HG03432 (cell line): ENCODE measurements around the gene FYN.
"Not testable (repeated sequence)": the region's sequence is repeated elsewhere in the genome, so short reads cannot be mapped to it uniquely, and the experiment has no call there.

Experiments used
- ATAC-seq: cut with Tn5 transposase; IDR thresholded peaks from one replicate; pipeline ENCODE4 v1.9.1; 2021; ENCODE audit warnings: mild to moderate bottlenecking, moderate library complexity; ENCODE audit not compliant: unreplicated experiment

The FYN gene

DNA sequence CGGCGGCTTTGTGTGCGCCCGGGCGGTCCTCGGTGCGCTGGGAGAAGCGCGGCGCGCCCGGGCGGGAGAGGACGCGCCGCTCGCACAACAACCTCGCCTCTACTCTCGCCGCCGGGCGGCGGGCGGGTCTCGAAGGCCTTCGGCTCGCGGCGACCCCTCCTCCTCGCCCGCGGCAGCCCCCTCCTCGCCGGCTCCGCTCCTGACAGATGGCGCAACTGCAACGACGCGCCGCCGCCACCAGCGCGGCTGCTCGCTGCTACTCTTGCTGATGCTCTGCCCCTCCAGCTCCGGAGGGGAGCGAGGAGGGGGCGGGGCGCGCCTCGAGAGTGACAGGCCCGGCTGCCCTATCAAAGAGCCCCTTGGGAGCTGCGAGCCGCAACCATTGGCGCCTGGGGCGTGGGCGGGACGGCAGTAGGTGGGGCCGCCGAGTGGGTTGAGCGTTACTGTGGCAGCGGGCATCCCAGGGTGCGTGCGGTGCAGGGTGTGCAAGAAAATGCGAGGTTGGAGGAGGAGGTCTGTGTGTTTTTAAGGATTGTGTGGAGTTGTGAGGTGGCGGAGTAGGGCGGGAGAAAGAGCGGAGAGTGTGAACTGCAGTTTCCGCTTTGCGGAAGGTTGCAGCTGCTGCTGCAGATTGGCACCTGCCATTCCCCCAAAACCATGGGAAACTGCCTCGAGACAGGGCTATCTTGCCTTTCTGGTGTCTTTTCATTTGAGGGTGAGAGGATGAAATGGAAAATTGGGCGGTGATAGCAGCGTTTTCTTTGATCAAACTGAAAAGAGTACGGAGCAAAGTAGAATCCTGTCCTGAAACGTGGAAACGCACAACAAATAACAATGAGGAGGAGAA, at the start of gene FYN:
FYN (minus strand) TSS at position 275 of the 847 bp plus-strand sequence. CDS start 153,401 bp downstream, outside the sequence.
- ATAC-seq = peak; percentile 99

DNA sequence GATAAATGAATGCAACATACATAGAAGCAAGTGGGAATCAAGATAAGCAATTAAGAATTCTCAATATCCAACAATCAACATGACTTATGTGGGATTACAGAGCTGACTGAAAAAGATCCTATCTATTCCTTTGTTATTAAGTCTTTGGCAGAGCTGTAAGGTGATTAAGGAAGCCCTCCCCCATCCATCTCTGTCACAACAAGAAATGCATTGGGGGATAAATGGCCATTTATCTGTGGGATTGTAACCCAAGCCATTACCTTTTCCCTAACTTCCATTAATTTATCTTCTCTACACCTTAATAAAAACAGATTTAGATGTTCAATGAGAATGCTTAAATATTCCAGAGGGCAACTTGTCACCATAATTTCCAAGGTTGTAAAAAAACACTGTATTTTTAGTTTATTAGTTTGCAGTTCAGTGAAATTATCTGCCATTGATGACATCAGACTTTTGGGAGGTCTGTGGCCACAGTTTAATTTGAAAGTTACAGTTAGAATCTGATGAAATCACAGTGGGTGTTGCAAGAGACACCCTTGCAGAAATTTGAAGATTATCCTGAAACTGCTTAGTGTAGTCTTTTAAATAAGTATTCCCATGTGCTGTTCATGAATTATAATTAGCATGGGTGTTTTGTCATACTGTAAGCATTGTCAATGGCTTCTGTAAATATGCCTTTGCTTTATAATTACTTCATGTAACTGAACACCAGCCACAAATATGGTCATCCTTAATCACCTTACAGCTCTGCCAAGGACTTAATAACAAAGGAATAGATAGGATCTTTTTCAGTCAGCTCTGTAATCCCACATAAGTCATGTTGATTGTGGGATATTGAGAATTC, 49.4 kb upstream of the FYN start:
- no peak for ATAC-seq

DNA sequence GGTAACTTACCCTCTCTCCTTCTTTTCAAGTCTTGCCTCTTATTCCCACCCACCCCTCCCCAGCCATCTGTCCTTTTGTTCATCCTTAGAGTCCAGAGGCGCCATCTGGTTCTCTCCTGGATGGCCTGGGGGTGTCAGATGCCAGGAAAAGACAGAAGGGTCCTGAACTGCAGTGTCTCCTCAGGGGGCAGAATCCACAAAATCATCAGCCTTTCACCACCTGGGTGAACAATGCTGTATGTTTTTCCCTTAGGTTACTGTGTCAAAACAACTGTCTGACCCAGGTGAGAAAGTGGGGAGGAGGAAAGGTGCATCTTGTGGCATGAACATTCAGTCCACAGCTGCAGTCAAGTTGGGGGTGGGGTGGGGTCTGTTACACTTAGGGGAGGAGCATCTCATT, 47.9 kb upstream of the FYN start:
- ATAC-seq = no peak

DNA sequence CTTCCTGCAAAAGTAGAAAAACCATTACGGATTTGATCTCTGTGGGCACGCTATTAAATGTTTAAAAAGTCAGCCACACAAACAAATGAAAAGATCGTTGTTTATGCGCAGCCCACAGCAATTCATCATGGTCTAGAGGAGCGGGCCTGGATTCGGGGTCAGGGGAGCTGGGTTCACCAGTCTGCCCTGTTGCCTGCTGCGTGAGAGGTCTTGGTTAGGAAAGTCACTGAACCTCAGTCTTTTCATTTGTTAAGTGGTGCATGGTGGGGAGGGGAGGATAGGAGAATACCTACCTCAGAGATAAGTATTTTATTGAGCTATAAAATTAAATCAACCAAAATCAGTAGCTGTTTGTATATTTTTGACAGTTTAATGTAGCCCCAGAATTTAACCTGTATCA, 47.3 kb upstream of the FYN start:
- no peak for ATAC-seq

GRCh38 chr6:111918825-111919224, 45.6 kb upstream of the FYN start:
- no peak for ATAC-seq

- ATAC-seq = no peak
Measured at GRCh38 chr6:111916747-111917146, 43.5 kb upstream of the FYN start.

GRCh38 chr6:111914617-111915016, 41.4 kb upstream of the FYN start:
- ATAC-seq = no peak

DNA sequence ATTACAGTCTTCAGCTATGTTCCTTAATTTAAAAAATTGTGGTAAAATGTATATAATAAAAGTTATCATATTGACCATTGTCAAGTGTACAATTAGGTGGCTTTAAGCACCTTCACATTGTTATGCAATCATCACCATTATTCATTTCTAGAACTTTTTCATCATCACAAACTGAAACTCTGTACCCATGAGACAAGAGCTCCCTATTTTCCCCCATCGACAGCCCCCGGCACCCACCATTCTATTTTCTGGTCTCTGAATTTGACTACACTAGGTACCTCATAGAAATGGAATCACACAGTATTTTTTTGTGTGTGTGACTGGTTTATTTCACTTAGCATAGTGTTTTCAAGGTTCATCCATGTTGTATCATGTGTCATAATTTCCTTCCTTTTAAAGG, 39.7 kb upstream of the FYN start:
- no peak for ATAC-seq

GRCh38 chr6:111911428-111911827, 38.2 kb upstream of the FYN start:
- no peak for ATAC-seq

- no peak for ATAC-seq
Measured at GRCh38 chr6:111909238-111909637, 36.0 kb upstream of the FYN start.

DNA sequence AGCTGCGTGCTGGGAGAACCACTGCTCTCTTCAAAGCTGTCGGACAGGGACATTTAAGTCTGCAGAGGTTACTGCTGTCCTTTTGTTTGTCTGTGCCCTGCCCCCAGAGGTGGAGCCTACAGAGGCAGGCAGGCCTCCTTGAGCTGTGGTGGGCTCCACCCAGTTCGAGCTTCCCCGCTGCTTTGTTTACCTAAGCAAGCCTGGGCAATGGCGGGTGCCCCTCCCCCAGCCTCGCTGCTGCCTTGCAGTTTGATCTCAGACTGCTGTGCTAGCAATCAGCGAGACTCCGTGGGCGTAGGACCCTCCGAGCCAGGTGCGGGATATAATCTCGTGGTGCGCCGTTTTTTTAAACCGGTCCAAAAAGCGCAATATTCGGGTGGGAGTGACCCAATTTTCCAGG, 35.1 kb upstream of the FYN start:
- ATAC-seq = not testable (repeated sequence)

DNA sequence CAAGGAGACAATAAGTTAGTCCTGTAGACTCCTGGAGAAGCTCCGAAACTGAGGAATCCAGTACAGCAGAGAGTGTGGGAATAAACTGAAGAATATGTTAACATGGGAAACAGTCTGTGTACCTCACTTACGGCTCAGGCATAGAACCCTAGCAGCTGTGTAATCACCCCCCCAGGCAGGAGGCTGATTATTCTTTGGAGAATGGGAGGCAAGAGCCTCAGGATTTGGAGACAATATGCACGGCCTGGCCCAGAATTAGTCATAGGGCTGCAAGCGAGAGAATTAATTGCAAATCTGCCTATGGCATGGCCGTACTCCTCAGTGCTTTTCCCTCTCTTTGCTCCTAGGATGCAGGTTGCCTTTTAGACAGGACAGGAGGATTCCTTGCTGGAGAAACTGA, 27.5 kb upstream of the FYN start:
- no peak for ATAC-seq

DNA sequence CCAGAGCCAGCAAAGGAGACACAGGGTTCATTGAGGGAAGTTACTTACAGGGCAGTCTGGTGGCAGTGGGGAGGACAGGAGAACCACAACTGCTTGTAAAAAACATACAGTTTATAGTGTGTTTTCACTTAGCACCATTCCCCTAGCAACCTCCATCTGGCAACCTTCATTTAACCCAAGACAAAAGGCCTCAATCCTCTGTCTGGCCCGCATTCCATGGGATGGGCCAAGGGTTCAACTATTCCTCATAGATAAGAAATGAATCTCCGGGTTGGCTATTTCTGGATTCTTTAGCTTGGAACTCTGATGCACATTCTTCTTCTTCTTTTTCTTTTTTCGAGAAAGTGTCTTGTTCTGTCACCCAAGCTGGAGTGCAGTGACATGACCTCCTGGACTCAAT, 26.3 kb upstream of the FYN start:
- no peak for ATAC-seq

- ATAC-seq = no peak
Measured at GRCh38 chr6:111898452-111898851, 25.2 kb upstream of the FYN start.

GRCh38 chr6:111894951-111895350, 21.7 kb upstream of the FYN start:
- no peak for ATAC-seq

DNA sequence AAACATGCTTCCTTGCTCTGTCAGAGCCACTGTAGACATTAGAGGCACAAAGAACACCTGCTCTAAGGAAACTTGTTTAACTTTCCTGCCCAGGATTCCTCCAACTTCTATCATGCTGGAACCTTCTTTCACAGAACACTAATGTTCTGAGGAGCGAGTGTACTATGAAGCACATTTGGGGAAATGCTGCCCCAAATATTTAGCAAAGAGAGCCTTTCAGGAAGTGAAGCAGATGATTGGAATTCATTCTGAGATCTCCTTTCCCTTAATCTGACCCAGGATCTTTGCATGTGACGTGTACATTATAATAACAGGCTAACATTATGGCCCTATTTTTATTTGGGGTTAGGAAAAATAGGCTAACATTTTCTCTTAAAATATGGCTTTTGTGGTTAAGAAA, 21.0 kb upstream of the FYN start:
- no peak for ATAC-seq

GRCh38 chr6:111892431-111892830, 19.2 kb upstream of the FYN start:
- ATAC-seq = no peak

DNA sequence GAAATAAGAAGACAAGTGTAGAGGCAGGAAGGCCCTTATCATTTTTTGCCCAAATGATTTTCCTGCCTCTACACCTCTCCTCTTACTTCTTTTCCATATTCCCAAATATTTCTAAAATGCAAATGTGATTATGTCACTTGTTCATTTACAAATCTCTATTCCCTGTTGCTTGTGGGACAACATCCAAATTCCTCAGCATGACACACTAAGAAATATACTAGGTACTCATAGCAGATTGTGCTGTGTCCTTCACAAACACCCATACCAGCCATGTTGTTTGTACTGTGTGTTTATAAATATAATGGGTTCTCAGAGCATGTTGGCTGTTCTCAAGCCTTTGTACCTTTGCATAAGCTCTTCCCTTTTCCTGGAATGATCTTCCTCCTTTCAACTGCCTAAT, 17.7 kb upstream of the FYN start:
- no peak for ATAC-seq

DNA sequence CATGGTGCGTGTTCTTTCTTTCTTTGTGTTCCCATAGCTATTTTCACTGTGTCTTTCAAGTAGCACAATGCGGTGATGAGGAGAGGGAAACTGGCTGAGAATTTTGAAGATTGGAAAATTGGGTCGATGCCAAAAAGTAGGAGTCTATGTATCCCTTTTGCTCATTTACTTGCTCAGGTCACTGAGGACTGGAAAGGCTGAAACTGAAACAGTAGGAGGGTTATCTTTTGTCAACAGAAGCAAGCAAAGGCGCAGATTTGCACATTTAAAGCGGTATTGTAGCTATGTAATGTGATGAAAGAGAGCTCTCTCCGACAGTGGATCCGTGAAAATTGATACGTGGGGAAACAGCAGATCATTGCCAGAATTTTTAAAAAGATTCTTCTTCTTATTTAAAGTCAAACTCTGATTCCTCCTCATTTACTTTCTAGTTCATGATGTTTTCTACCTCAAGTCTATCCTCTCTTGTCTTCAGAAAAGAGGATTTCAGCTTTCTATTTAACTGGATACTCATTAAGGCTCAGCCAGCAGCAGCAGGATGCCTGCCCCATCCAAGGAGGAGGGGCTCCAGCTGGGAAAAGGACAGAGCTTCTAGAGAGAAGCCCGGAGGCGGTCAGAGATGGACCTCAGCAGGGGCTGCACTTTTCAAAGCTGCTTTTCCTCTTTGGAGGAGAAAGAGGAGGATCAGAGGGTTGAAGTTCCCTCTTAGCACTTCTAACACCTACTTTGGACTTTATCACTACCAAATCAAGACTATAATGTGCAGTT, 15.9 kb upstream of the FYN start:
- ATAC-seq = no peak

DNA sequence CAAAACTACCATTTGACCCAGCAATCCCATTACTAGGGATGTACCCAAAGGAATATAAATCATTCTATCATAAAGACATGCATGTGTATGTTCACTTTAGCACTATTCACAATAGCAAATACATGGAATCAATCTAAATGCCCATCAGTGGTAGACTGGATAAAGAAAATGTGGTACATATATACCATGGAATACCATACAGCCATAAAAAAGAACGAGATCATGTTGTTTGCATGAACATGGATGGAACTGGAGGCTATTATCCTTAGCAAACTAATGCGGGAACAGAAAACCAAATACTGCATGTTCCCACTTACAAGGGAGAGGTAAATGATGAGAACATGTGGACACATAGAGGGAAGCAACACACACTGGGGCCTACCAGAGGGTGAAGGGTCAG, 13.5 kb upstream of the FYN start:
- not testable (repeated sequence) for ATAC-seq

DNA sequence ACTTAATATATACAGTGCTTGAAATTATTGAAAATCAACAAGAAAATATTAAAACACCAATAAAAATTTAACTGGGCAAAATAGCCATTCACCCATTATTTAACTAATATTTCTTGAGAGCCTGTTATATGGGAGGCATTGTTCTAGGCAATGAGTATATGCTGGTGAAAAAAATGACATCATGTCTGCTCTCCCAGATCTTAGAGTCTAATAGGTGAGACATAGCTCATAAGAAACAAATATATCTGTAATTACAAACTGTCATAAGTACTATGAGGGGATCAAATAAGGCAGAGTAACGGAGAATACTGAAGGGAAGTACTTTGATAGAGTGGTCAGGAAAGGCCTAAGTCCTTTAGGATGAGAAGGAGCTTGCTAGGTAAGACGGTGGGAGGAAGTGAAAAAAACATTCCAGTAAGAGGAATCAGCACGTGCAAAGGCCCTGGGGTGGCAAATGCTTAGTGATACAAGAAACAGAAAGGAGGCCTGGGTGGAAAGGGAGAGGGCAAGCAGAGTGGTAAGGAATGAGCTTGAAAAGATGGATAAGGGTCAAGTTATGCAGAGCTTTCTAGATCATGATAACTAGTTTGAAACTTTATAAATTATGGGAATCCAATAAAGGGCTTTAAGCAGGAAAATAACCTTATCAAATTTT, 12.2 kb upstream of the FYN start:
- no peak for ATAC-seq
